ENCODE results near the gene SDHB. TPM values are rescaled to one million over a fixed set of nuclear protein-coding genes. Genes with fewer than 3 reads are reported as not detected.

The SDHB gene
- total RNA-seq, 6 experiments from 2014 or later = 112 to 128 (median 116) TPM

- H3K4me3 Mint-ChIP-seq = peak overlapping the region; percentile 79
- peaks cover 9% of the 10 kb centered on the region for H3K36me3 Mint-ChIP-seq (ENCODE audit: low read depth)
- peaks cover 7% of the 10 kb centered on the region for H3K4me1 Mint-ChIP-seq (ENCODE audit: low read depth)
- H3K27me3 Mint-ChIP-seq (ENCODE audit: insufficient read depth) = no peaks in the 10 kb centered on the region; the same call in 1 of the 2 replicates
- H3K27ac Mint-ChIP-seq = peak overlapping the region; percentile 75
- no peaks in the 10 kb centered on the region for H3K9me3 Mint-ChIP-seq
- DNase-seq = peak; percentile 73
- TF ChIP-seq CTCF (IDR thresholded peaks at IDR 0.05) = peak; percentile 89
These were observed 8.0 kb downstream of the SDHB start for GRCh38 chr1:17045634-17046333.

- no peaks in the 10 kb centered on the region for H3K9me3 Mint-ChIP-seq
- no peak for DNase-seq
- peaks cover 7% of the 10 kb centered on the region for H3K4me1 Mint-ChIP-seq (ENCODE audit: low read depth)
These were observed 8.7 kb downstream of the SDHB start for GRCh38 chr1:17045150-17045549.

GRCh38 chr1:17043676-17044075 lies 10.2 kb downstream of the SDHB start:
- no peaks in the 10 kb centered on the region for H3K9me3 Mint-ChIP-seq
- H3K4me1 Mint-ChIP-seq (ENCODE audit: low read depth) = peaks cover 7% of the 10 kb centered on the region
- H3K36me3 Mint-ChIP-seq (ENCODE audit: low read depth) = peaks cover 9% of the 10 kb centered on the region
- no peak for TF ChIP-seq CTCF (IDR thresholded peaks at IDR 0.05)
- no peak overlapping the region for H3K4me3 Mint-ChIP-seq
- H3K27me3 Mint-ChIP-seq (ENCODE audit: insufficient read depth) = no peaks in the 10 kb centered on the region; the same call in 1 of the 2 replicates
- H3K27ac Mint-ChIP-seq = no peak overlapping the region
- no peak for DNase-seq

More at GRCh38 chr1:17045150-17045549, 8.7 kb downstream of the SDHB start:
- H3K4me3 Mint-ChIP-seq = no peak overlapping the region
- no peak for TF ChIP-seq CTCF (IDR thresholded peaks at IDR 0.05)
- no peaks in the 10 kb centered on the region; the same call in 1 of the 2 replicates for H3K27me3 Mint-ChIP-seq (ENCODE audit: insufficient read depth)
- H3K27ac Mint-ChIP-seq = peak overlapping the region; percentile 18; the same call in 1 of the 2 replicates
- H3K36me3 Mint-ChIP-seq (ENCODE audit: low read depth) = peaks cover 9% of the 10 kb centered on the region

- H3K27me3 Mint-ChIP-seq (ENCODE audit: insufficient read depth) = no peaks in the 10 kb centered on the region; the same call in 1 of the 2 replicates
- H3K9me3 Mint-ChIP-seq = no peaks in the 10 kb centered on the region
- H3K36me3 Mint-ChIP-seq (ENCODE audit: low read depth) = peaks cover 6% of the 10 kb centered on the region; the same call in 1 of the 2 replicates
- H3K4me1 Mint-ChIP-seq (ENCODE audit: low read depth) = no peaks in the 10 kb centered on the region; the same call in 1 of the 2 replicates
- no peak overlapping the region for H3K4me3 Mint-ChIP-seq
- TF ChIP-seq CTCF (IDR thresholded peaks at IDR 0.05) = no peak
- H3K27ac Mint-ChIP-seq = no peak overlapping the region
- DNase-seq = no peak
These were observed 13.7 kb downstream of the SDHB start for GRCh38 chr1:17040135-17040534.

GRCh38 chr1:17039522-17039921 lies 14.3 kb downstream of the SDHB start:
- H3K27ac Mint-ChIP-seq = no peak overlapping the region
- H3K36me3 Mint-ChIP-seq (ENCODE audit: low read depth) = peaks cover 6% of the 10 kb centered on the region; the same call in 1 of the 2 replicates
- no peak for TF ChIP-seq CTCF (IDR thresholded peaks at IDR 0.05)
- no peaks in the 10 kb centered on the region for H3K4me1 Mint-ChIP-seq (ENCODE audit: low read depth)
- no peak overlapping the region for H3K4me3 Mint-ChIP-seq
- no peak for DNase-seq
- H3K9me3 Mint-ChIP-seq = no peaks in the 10 kb centered on the region
- H3K27me3 Mint-ChIP-seq (ENCODE audit: insufficient read depth) = no peaks in the 10 kb centered on the region; the same call in 1 of the 2 replicates

Measured in HFFc6 (cell line).